Esophagus squamous epithelium (tissue), 5 donors: ENCODE measurements around the gene MICAL2. TPM values are rescaled to one million over a fixed set of nuclear protein-coding genes. Genes with fewer than 3 reads are reported as not detected.

Experiments used
- DNase-seq: peaks from one replicate; lab custom pipeline; 2025; lab: John Stamatoyannopoulos, UW
- H3K27ac ChIP-seq, 4 donors: fragments of 200-600 bp; sonication (generic); one replicate each; pipeline ENCODE4 v1.5.1; 2016 to 2019; ENCODE audit warnings: mild to moderate bottlenecking in 1 of 4
- H3K27me3 ChIP-seq, 4 donors: fragments of 200-600 bp; sonication (generic); 1 replicate in 3 of 4; 2 replicates in 1 of 4; pipeline versions ENCODE4 v1.5.1 to v1.6.0; 2017 to 2021; ENCODE audit warnings: antibody characterized with exemption in 1 of 4
- H3K36me3 ChIP-seq, 3 donors: fragments of 200-600 bp; sonication (generic); one replicate each; pipeline ENCODE4 v1.5.1; 2016 to 2019
- H3K4me1 ChIP-seq, 3 donors: fragments of 200-600 bp; sonication (generic); one replicate each; pipeline ENCODE4 v1.5.1; 2017 to 2019
- H3K4me3 ChIP-seq, 4 donors: fragments of 200-600 bp; sonication (generic); 1 replicate in 3 of 4; 2 replicates in 1 of 4; pipeline ENCODE4 v1.5.1; 2016 to 2019; ENCODE audit warnings: mild to moderate bottlenecking in 2 of 4, moderate library complexity in 1 of 4
- H3K9me3 ChIP-seq, 3 donors: fragments of 200-600 bp; sonication (generic); one replicate each; pipeline ENCODE4 v1.5.1; 2016 to 2019
- CTCF ChIP-seq, 6 experiments: fragments of 450-650 bp in 4 of 6; fragments of 200-600 bp in 2 of 6; sonication (generic) in 2 of 6; IDR thresholded peaks; one replicate each; pipeline ENCODE4 v1.5.1; 2016 to 2019; ENCODE audit warnings: antibody characterized with exemption in 6 of 6, mild to moderate bottlenecking in 4 of 6, moderate library complexity in 4 of 6
- POLR2A ChIP-seq, 4 donors: fragments of 450-650 bp; IDR thresholded peaks; one replicate each; pipeline ENCODE4 v1.6.1; 2017; ENCODE audit warnings: antibody characterized with exemption in 4 of 4, mild to moderate bottlenecking in 4 of 4, moderate library complexity in 3 of 4
- WGBS, 2 donors: methylation state at CpG; one replicate each; pipeline ENCODE4 v1.1.5; 2018; 5-methylcytosine and 5-hydroxymethylcytosine counted together
- intact Hi-C: fragments of 100-400 bp; cut with DNase I; formaldehyde crosslinking; loops from one replicate; pipeline ENCODE4 v1.15.0; 2022
- total RNA-seq, 4 donors: library from RNA; depleted of rRNA; stranded (reverse); fragments of >200 nt; gene quantifications; one replicate each; pipeline ENCODE4 v1.1.0, GENCODE V29; 2016
- donor health status: DM: yes; HTN: yes; CAD: no.

MICAL2 gene
- total RNA-seq, 4 donors from 2014 or later = 10.1 to 49.0 (median 19.8) TPM

- 62 to 63% methylated on average over 7 of the region's 7 CpGs for WGBS, 2 donors
- Histone ChIP-seq H3K36me3 (no peaks in the 10 kb centered on the region), H3K4me1 (peaks cover 0 to 3% (median 0%) of the 10 kb centered on the region in 3 donors), H3K27me3 (no peaks in the 10 kb centered on the region), H3K27ac (no peak overlapping the region), H3K9me3 (no peaks in the 10 kb centered on the region), H3K4me3 (no peak overlapping the region)
- DNase-seq = no peak
- TF ChIP-seq CTCF (IDR thresholded peaks at IDR 0.05) (no peak), POLR2A (IDR thresholded peaks at IDR 0.05) (no peak)
- intact Hi-C loops = no loop called here
These were observed 6.8 kb upstream of the MICAL2 start for GRCh38 chr11:12103411-12104225.

GRCh38 chr11:12105471-12105870 lies 4.9 kb upstream of the MICAL2 start:
- Histone ChIP-seq H3K27ac (no peak overlapping the region), H3K36me3 (no peaks in the 10 kb centered on the region), H3K27me3 (no peaks in the 10 kb centered on the region), H3K4me3 (no peak overlapping the region), H3K4me1 (peaks cover 6 to 14% (median 7%) of the 10 kb centered on the region in 3 donors), H3K9me3 (no peaks in the 10 kb centered on the region)
- TF ChIP-seq CTCF (IDR thresholded peaks at IDR 0.05) (no peak), POLR2A (IDR thresholded peaks at IDR 0.05) (no peak)
- whole genome bisulfite sequencing, 2 donors = 83 to 100% methylated on average over 1 to 2 of the region's 2 CpGs
- intact Hi-C loops = no loop called here
- no peak for DNase-seq

GRCh38 chr11:12106101-12106500 lies 4.3 kb upstream of the MICAL2 start:
- intact Hi-C loops = no loop called here
- Histone ChIP-seq H3K27me3 (no peaks in the 10 kb centered on the region), H3K4me3 (no peak overlapping the region), H3K36me3 (no peaks in the 10 kb centered on the region), H3K27ac (no peak overlapping the region), H3K9me3 (no peaks in the 10 kb centered on the region), H3K4me1 (peaks cover 9 to 18% (median 12%) of the 10 kb centered on the region in 3 donors)
- no peak for DNase-seq
- 76 to 88% methylated on average over 5 of the region's 5 CpGs for WGBS, 2 donors
- TF ChIP-seq POLR2A (IDR thresholded peaks at IDR 0.05) = no peak
- TF ChIP-seq CTCF (IDR thresholded peaks at IDR 0.05) = no peak

GRCh38 chr11:12106501-12106900 lies 3.9 kb upstream of the MICAL2 start:
- Histone ChIP-seq H3K4me1 (peaks cover 13 to 22% (median 16%) of the 10 kb centered on the region in 3 donors), H3K36me3 (no peaks in the 10 kb centered on the region), H3K27ac (no peak overlapping the region), H3K27me3 (no peaks in the 10 kb centered on the region), H3K9me3 (no peaks in the 10 kb centered on the region), H3K4me3 (no peak overlapping the region)
- TF ChIP-seq POLR2A (IDR thresholded peaks at IDR 0.05) = no peak
- TF ChIP-seq CTCF (IDR thresholded peaks at IDR 0.05) = no peak
- 50% methylated on average over 4 of the region's 5 CpGs; no CpG with 5 or more reads in 1 of the 2 donors for WGBS, 2 donors
- intact Hi-C loops = no loop called here
- DNase-seq = no peak

GRCh38 chr11:12108875-12109453 lies 1.4 kb upstream of the MICAL2 start:
- H3K9me3 ChIP-seq = no peaks in the 10 kb centered on the region
- 92% methylated on average over 2 of the region's 2 CpGs; no CpG with 5 or more reads in 1 of the 2 donors for WGBS, 2 donors
- no peaks in the 10 kb centered on the region for H3K36me3 ChIP-seq
- no peak overlapping the region for H3K27ac ChIP-seq
- H3K4me1 ChIP-seq = peaks cover 19 to 39% (median 21%) of the 10 kb centered on the region in 3 donors
- intact Hi-C loops = no loop called here
- DNase-seq = no peak
- H3K4me3 ChIP-seq = no peak overlapping the region
- H3K27me3 ChIP-seq = no peaks in the 10 kb centered on the region
- no peak for TF ChIP-seq POLR2A (IDR thresholded peaks at IDR 0.05)
- no peak for TF ChIP-seq CTCF (IDR thresholded peaks at IDR 0.05)
